HCT116 (cell line): Measurements from ENCODE around the gene CCDC69. TPM values are rescaled to one million over a fixed set of nuclear protein-coding genes. Genes with fewer than 3 reads are reported as not detected.

Experiments used
- ATAC-seq: fragments of 200-7000 bp; cut with Tn5 transposase; 2 replicates; pipeline ENCODE4 v1.9.1; 2020; ENCODE audit warnings: mild to moderate bottlenecking, moderate library complexity
- BruUV-seq: library from RNA; stranded (reverse); fragments of 400-500 nt; replicated peaks from 2 replicates; lab custom pipeline; 2021; lab: Mats Ljungman, UMichigan
- CTCF ChIA-PET: fragments of 300-600 bp; sonication (Branson Sonifier 250); formaldehyde crosslinking; loops from one replicate; lab custom pipeline; 2021; ENCODE audit warnings: antibody characterized with exemption; lab: Charles Lee
- POLR2A ChIA-PET: fragments of 300-600, 350-600 bp; sonication (Branson Sonifier 250); formaldehyde crosslinking; loops from one replicate; lab custom pipeline; 2021; ENCODE audit warnings: antibody characterized with exemption; lab: Charles Lee
- RAD21 ChIA-PET, 2 experiments: fragments of 300-600 bp; sonication (Branson Sonifier 250); formaldehyde crosslinking; loops; one replicate each; lab custom pipeline; 2023; ENCODE audit warnings: low total read pairs in 2 of 2; ENCODE audit not compliant: uncharacterized antibody in 2 of 2, unreplicated experiment in 2 of 2, low non-redundant PET in 1 of 2; lab: Charles Lee
- DNase-seq: peaks from one replicate; pipeline ENCODE4 v3.0.0-alpha.2; 2010; ENCODE audit warnings: low read depth, low spot score
- H2AFZ ChIP-seq: fragments of 200-600 bp; shearing (Covaris generic), sonication (generic); 2 replicates; pipeline ENCODE4 v1.6.1; 2017; ENCODE audit warnings: low read depth, mixed run types, mixed read lengths, antibody characterized with exemption, low read length; ENCODE audit not compliant: poor library complexity, severe bottlenecking
- H3K27ac ChIP-seq: 2 replicates; pipeline ENCODE4 v1.5.1; 2012; ENCODE audit warnings: low read depth, low read length
- H3K27me3 ChIP-seq: fragments of 200-600 bp; sonication (generic); 2 replicates; pipeline ENCODE4 v1.6.1; 2016; ENCODE audit warnings: mixed run types, low read length, mixed read lengths; ENCODE audit not compliant: insufficient read depth
- H3K36me3 ChIP-seq, 2 experiments: fragments of 200-500 bp in 1 of 2; fragments of 200-600 bp in 1 of 2; sonication (Bioruptor generic) in 1 of 2; sonication (generic) in 1 of 2; 2 replicates each; pipeline versions ENCODE4 v1.5.1 to v1.6.1; 2014 to 2016; ENCODE audit warnings: low read length in 2 of 2, inconsistent platforms in 1 of 2, mixed read lengths in 1 of 2, mixed run types in 1 of 2; ENCODE audit not compliant: insufficient read depth in 2 of 2, control insufficient read depth in 1 of 2
- H3K4me1 ChIP-seq, 2 experiments: fragments of 200-600 bp in 1 of 2; sonication (generic) in 1 of 2; 2 replicates each; pipeline versions ENCODE4 v1.5.1 to v1.6.1; 2012 to 2017; ENCODE audit warnings: low read length in 2 of 2, inconsistent platforms in 1 of 2, mild to moderate bottlenecking in 1 of 2, mixed read lengths in 1 of 2, mixed run types in 1 of 2, moderate library complexity in 1 of 2; ENCODE audit not compliant: insufficient read depth in 2 of 2, control insufficient read depth in 1 of 2
- H3K4me2 ChIP-seq: fragments of 200-600 bp; sonication (generic); 2 replicates; pipeline ENCODE4 v1.6.1; 2017; ENCODE audit warnings: mixed run types, low read length, mixed read lengths
- H3K4me3 ChIP-seq, 2 experiments: fragments of 200-600 bp in 1 of 2; sonication (generic) in 1 of 2; replicated peaks in 1 of 2; 2 replicates each; pipeline ENCODE4 v1.5.1; 2011 to 2016; ENCODE audit warnings: low read length in 2 of 2, control low read depth in 1 of 2, low read depth in 1 of 2, mild to moderate bottlenecking in 1 of 2, mixed read lengths in 1 of 2, mixed run types in 1 of 2
- H3K79me2 ChIP-seq: fragments of 200-600 bp; sonication (generic); 2 replicates; pipeline ENCODE4 v1.6.1; 2017; ENCODE audit warnings: mild to moderate bottlenecking, mixed run types, low read length, moderate library complexity, mixed read lengths; ENCODE audit not compliant: insufficient read depth
- H3K9ac ChIP-seq: fragments of 200-600 bp; sonication (generic); 2 replicates; pipeline ENCODE4 v1.6.1; 2016; ENCODE audit warnings: low read length, mixed read lengths
- H3K9me2 ChIP-seq: fragments of 200-600 bp; sonication (generic), shearing (Covaris generic); 2 replicates; pipeline ENCODE4 v1.6.1; 2017; ENCODE audit warnings: mixed run types, mild to moderate bottlenecking, moderate library complexity; ENCODE audit not compliant: insufficient read depth
- H3K9me3 ChIP-seq, 2 experiments: fragments of 200-500 bp in 1 of 2; fragments of 200-600 bp in 1 of 2; sonication (Bioruptor generic) in 1 of 2; sonication (generic) in 1 of 2; 2 replicates each; pipeline ENCODE4 v1.6.1; 2014 to 2017; ENCODE audit warnings: low read length in 2 of 2, mixed read lengths in 2 of 2, inconsistent platforms in 1 of 2, low read depth in 1 of 2, mild to moderate bottlenecking in 1 of 2, mixed run types in 1 of 2, moderate library complexity in 1 of 2; ENCODE audit not compliant: control insufficient read depth in 1 of 2, insufficient read depth in 1 of 2
- H4K20me1 ChIP-seq: fragments of 200-600 bp; sonication (generic), shearing (Covaris generic); 2 replicates; pipeline ENCODE4 v1.6.1; 2017; ENCODE audit warnings: mixed run types, mild to moderate bottlenecking, moderate library complexity; ENCODE audit not compliant: insufficient read depth
- FOSL1 ChIP-seq: IDR thresholded peaks from 2 replicates; pipeline ENCODE4 v1.6.1; 2012; ENCODE audit warnings: low read depth
- POLR2AphosphoS5 ChIP-seq: IDR thresholded peaks from 2 replicates; pipeline ENCODE4 v1.6.1; 2011; ENCODE audit warnings: mild to moderate bottlenecking, low read depth, low read length, moderate library complexity
- REST ChIP-seq: IDR thresholded peaks from 2 replicates; pipeline ENCODE4 v1.6.1; 2012; ENCODE audit warnings: low read depth
- SIN3A ChIP-seq: IDR thresholded peaks from 2 replicates; pipeline ENCODE4 v1.6.1; 2012; ENCODE audit warnings: low read depth
- SP1 ChIP-seq: IDR thresholded peaks from 2 replicates; pipeline ENCODE4 v1.6.1; 2012; ENCODE audit warnings: low read depth
- SRF ChIP-seq: IDR thresholded peaks from 2 replicates; pipeline ENCODE4 v1.6.1; 2012; ENCODE audit warnings: low read depth
- TCF7L2 ChIP-seq: IDR thresholded peaks from 2 replicates; pipeline ENCODE4 v1.7.0; 2011; ENCODE audit warnings: borderline replicate concordance, inconsistent platforms; ENCODE audit not compliant: insufficient read depth, insufficient read length; ENCODE audit errors: extremely low read depth
- YY1 ChIP-seq: IDR thresholded peaks from 2 replicates; pipeline ENCODE4 v1.6.1; 2011; ENCODE audit warnings: low read length, low read depth, moderate library complexity, mild to moderate bottlenecking; ENCODE audit not compliant: insufficient replicate concordance; ENCODE audit errors: extremely low read depth
- ZFX ChIP-seq: fragments of 450-650 bp; IDR thresholded peaks from 2 replicates; pipeline ENCODE4 v1.6.1; 2017
- intact Hi-C: fragments of 100-400 bp; cut with micrococcal nuclease; formaldehyde crosslinking; loops from 2 replicates; pipeline ENCODE4 v1.10.0; 2022
- total RNA-seq: library from RNA; stranded (reverse); gene quantifications from one replicate; pipeline ENCODE4 v1.2.1, GENCODE V29; 2021; ENCODE audit not compliant: unreplicated experiment
- TF ChIP-seq, protein P1 (sequence below): IDR thresholded peaks from 2 replicates; pipeline ENCODE4 v1.6.1; 2012

The CCDC69 gene
- total RNA-seq, 1 experiment from 2014 or later, result 4.3 TPM

DNA sequence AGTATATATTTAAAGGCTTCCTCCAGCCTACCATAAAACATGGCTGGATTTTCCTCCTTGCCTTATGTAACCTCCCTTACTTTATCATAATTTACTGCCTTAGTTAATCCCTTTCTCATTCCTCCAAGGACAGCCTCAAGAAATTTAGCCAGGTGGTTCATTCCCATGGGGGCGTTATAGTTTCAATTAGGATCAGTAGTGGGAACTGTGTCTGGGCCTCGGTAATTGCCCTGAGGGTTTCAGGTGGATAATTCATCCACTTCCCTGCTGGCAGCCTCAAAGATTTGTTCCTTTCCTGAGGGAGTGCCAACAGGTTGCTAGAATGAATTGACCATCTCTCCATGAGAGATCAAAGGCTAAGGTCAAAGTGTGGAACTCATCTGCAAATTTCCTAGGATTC, 24.8 kb upstream of the CCDC69 start:
- Histone ChIP-seq H3K79me2 (no peaks in the 10 kb centered on the region), H3K9me3 (no peaks in the 10 kb centered on the region), H3K4me1 (peaks cover 3 to 17% of the 10 kb centered on the region in 2 experiments; a peak in 3 of 4 replicates), H2AFZ (no peak overlapping the region), H3K27me3 (no peaks in the 10 kb centered on the region), H3K4me2 (no peak overlapping the region), H3K36me3 (no peaks in the 10 kb centered on the region), H3K9me2 (no peaks in the 10 kb centered on the region), H4K20me1 (no peaks in the 10 kb centered on the region), H3K4me3 (no peak overlapping the region), H3K27ac (no peak overlapping the region), H3K9ac (no peak overlapping the region)
- ChIA-PET POLR2A (no interaction called here), RAD21 (no interaction called here), CTCF (no interaction called here)
- ATAC-seq, result no peak
- intact Hi-C loops, result no loop called here
- TF ChIP-seq SIN3A, result no peak
- TF ChIP-seq SRF, result no peak
- no peak for TF ChIP-seq TCF7L2
- TF ChIP-seq, protein P1, sequence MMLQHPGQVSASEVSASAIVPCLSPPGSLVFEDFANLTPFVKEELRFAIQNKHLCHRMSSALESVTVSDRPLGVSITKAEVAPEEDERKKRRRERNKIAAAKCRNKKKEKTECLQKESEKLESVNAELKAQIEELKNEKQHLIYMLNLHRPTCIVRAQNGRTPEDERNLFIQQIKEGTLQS, result no peak
- no peak for TF ChIP-seq ZFX
- no peak for TF ChIP-seq YY1
- no peak for TF ChIP-seq REST
- no peak for TF ChIP-seq POLR2AphosphoS5
- TF ChIP-seq SP1, result no peak
- no peak for TF ChIP-seq FOSL1
- no peak for DNase-seq
- no TSS peak for BruUV-seq
